Thymus (tissue), 11 donors: ENCODE measurements around the gene KLHL40. TPM values are rescaled to one million over a fixed set of nuclear protein-coding genes. Genes with fewer than 3 reads are reported as not detected.

Experiments used
- DNase-seq, 9 donors: peaks; one replicate each; pipeline ENCODE4 v3.0.0-alpha.2; 2013; ENCODE audit warnings: low spot score in 9 of 9, low read depth in 6 of 9, missing footprints in 1 of 9
- H3K27ac ChIP-seq, 2 donors: one replicate each; pipeline ENCODE4 v1.5.1; 2013; ENCODE audit warnings: control low read depth in 1 of 2, low read depth in 1 of 2, low read length in 1 of 2, mild to moderate bottlenecking in 1 of 2, moderate library complexity in 1 of 2
- H3K27me3 ChIP-seq, 2 donors: one replicate each; pipeline ENCODE4 v1.5.1; 2013; ENCODE audit warnings: low read length in 1 of 2; ENCODE audit not compliant: control insufficient read depth in 2 of 2, insufficient read depth in 1 of 2
- H3K36me3 ChIP-seq, 2 donors: one replicate each; pipeline ENCODE4 v1.5.1; 2013; ENCODE audit warnings: low read length in 1 of 2, mild to moderate bottlenecking in 1 of 2, moderate library complexity in 1 of 2; ENCODE audit not compliant: control insufficient read depth in 2 of 2, insufficient read depth in 2 of 2
- H3K4me1 ChIP-seq, 2 donors: one replicate each; pipeline ENCODE4 v1.5.1; 2013; ENCODE audit warnings: low read length in 2 of 2; ENCODE audit not compliant: control insufficient read depth in 2 of 2, insufficient read depth in 2 of 2
- H3K4me3 ChIP-seq, 2 donors: one replicate each; pipeline ENCODE4 v1.5.1; 2013; ENCODE audit warnings: low read length in 2 of 2, control low read depth in 1 of 2, mild to moderate bottlenecking in 1 of 2
- H3K9me3 ChIP-seq, 2 donors: one replicate each; pipeline ENCODE4 v1.5.1; 2013; ENCODE audit warnings: low read length in 1 of 2, mild to moderate bottlenecking in 1 of 2; ENCODE audit not compliant: control insufficient read depth in 2 of 2, insufficient read depth in 1 of 2
- WGBS: extraction: QIAGEN DNeasy Blood & Tissue Kit; methylation state at CpG from one replicate; pipeline ENCODE4 v1.1.7; 2013; 5-methylcytosine and 5-hydroxymethylcytosine counted together
- polyA plus RNA-seq: library from polyadenylated mRNA; stranded (reverse); fragments of 200-250 nt; gene quantifications from one replicate; pipeline ENCODE4 v1.2.3, GENCODE V29; 2013
- total RNA-seq: library from RNA; stranded (reverse); fragments of 120-200 nt; gene quantifications from one replicate; pipeline ENCODE4 v1.2.4, GENCODE V29; 2013
- donor health status: healthy.

KLHL40 gene
- total and polyA plus RNA-seq, 2 donors: 0.14 to 0.16 TPM

- 78% methylated on average over 8 of the region's 8 CpGs for WGBS
- Histone ChIP-seq H3K9me3 (no peaks in the 10 kb centered on the region), H3K36me3 (no peaks in the 10 kb centered on the region), H3K27me3 (no peaks in the 10 kb centered on the region), H3K4me3 (no peak overlapping the region), H3K4me1 (no peaks in the 10 kb centered on the region), H3K27ac (no peak overlapping the region)
- no peak for DNase-seq
These were observed 17.6 kb upstream of the KLHL40 start for GRCh38 chr3:42667523-42668412.

- Histone ChIP-seq H3K4me3 (no peak overlapping the region), H3K27ac (no peak overlapping the region), H3K9me3 (no peaks in the 10 kb centered on the region), H3K36me3 (no peaks in the 10 kb centered on the region), H3K27me3 (no peaks in the 10 kb centered on the region), H3K4me1 (no peaks in the 10 kb centered on the region)
- WGBS: 82% methylated on average over 2 of the region's 2 CpGs
- no peak for DNase-seq
These were observed 16.9 kb upstream of the KLHL40 start for GRCh38 chr3:42668413-42668760.

- WGBS: 93% methylated on average over 4 of the region's 4 CpGs
- DNase-seq: no peak
- Histone ChIP-seq H3K27me3 (no peaks in the 10 kb centered on the region), H3K9me3 (no peaks in the 10 kb centered on the region), H3K27ac (no peak overlapping the region), H3K4me1 (no peaks in the 10 kb centered on the region), H3K36me3 (no peaks in the 10 kb centered on the region), H3K4me3 (no peak overlapping the region)
These were observed 16.5 kb upstream of the KLHL40 start for GRCh38 chr3:42668793-42669217.

- Histone ChIP-seq H3K9me3 (no peaks in the 10 kb centered on the region), H3K4me3 (no peak overlapping the region), H3K4me1 (no peaks in the 10 kb centered on the region), H3K27ac (no peak overlapping the region), H3K27me3 (no peaks in the 10 kb centered on the region), H3K36me3 (no peaks in the 10 kb centered on the region)
- DNase-seq: no peak
- WGBS: 93% methylated on average over 7 of the region's 7 CpGs
These were observed 15.2 kb upstream of the KLHL40 start for GRCh38 chr3:42670051-42670576.

- no peaks in the 10 kb centered on the region for H3K27me3 ChIP-seq
- DNase-seq: no peak
- 92% methylated on average over 1 of the region's 1 CpG for WGBS
- H3K4me3 ChIP-seq: no peak overlapping the region
- no peaks in the 10 kb centered on the region for H3K4me1 ChIP-seq
- H3K9me3 ChIP-seq: no peaks in the 10 kb centered on the region
- no peak overlapping the region for H3K27ac ChIP-seq
- H3K36me3 ChIP-seq: no peaks in the 10 kb centered on the region
These were observed 14.7 kb upstream of the KLHL40 start for GRCh38 chr3:42670670-42671069.

- WGBS: 28% methylated on average over 1 of the region's 1 CpG
- Histone ChIP-seq H3K27me3 (no peaks in the 10 kb centered on the region), H3K4me3 (no peak overlapping the region), H3K9me3 (no peaks in the 10 kb centered on the region), H3K4me1 (no peaks in the 10 kb centered on the region), H3K27ac (no peak overlapping the region), H3K36me3 (no peaks in the 10 kb centered on the region)
- no peak for DNase-seq
These were observed 12.8 kb upstream of the KLHL40 start for GRCh38 chr3:42672515-42672914.

- Histone ChIP-seq H3K27me3 (no peaks in the 10 kb centered on the region), H3K9me3 (no peaks in the 10 kb centered on the region), H3K36me3 (no peaks in the 10 kb centered on the region), H3K4me1 (no peaks in the 10 kb centered on the region), H3K27ac (no peak overlapping the region), H3K4me3 (no peak overlapping the region)
- no peak for DNase-seq
These were observed 12.3 kb upstream of the KLHL40 start for GRCh38 chr3:42673082-42673481.

- Histone ChIP-seq H3K4me1 (no peaks in the 10 kb centered on the region), H3K27me3 (no peaks in the 10 kb centered on the region), H3K9me3 (no peaks in the 10 kb centered on the region), H3K27ac (no peak overlapping the region), H3K4me3 (no peak overlapping the region), H3K36me3 (no peaks in the 10 kb centered on the region)
- 84% methylated on average over 3 of the region's 3 CpGs for WGBS
- DNase-seq: no peak
These were observed 11.2 kb upstream of the KLHL40 start for GRCh38 chr3:42674146-42674545.

GRCh38 chr3:42675909-42676308 lies 9.4 kb upstream of the KLHL40 start:
- DNase-seq: no peak
- WGBS: 88% methylated on average over 2 of the region's 2 CpGs
- no peak overlapping the region for H3K4me3 ChIP-seq

More at GRCh38 chr3:42675909-42676308, 9.4 kb upstream of the KLHL40 start:
- Histone ChIP-seq H3K9me3 (no peaks in the 10 kb centered on the region), H3K27ac (no peak overlapping the region), H3K27me3 (no peaks in the 10 kb centered on the region), H3K36me3 (no peaks in the 10 kb centered on the region), H3K4me1 (no peaks in the 10 kb centered on the region)
